Superior temporal gyrus (tissue), 1 donor: ENCODE data around the gene OGT.
"Not testable (repeated sequence)": the region's sequence is repeated elsewhere in the genome, so short reads cannot be mapped to it uniquely, and the experiment has no call there.

Experiments
- DNase-seq: peaks from one replicate; pipeline ENCODE4 v3.0.0-alpha.2; 2016; ENCODE audit errors: extremely low spot score

Gene OGT

DNA sequence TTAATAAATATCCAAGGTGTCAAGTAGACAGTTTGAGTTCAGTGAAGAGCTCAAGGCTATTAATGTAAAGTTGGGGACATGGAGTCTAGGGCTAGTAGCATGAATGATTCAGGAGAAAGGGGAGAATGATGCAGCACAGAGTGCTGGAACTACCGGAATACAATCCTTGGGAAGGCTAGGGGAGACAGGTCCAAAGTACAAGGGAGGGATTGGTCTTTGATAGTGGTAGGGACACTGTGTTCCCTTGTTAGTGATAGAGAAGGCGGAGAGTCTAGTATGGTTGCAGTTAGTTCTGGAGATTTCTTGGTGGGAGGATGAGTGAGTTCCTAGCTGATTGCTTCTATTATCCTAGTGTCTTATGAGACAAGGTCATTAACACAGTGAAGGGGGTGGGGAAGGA lies 54.0 kb downstream of the OGT start:
- DNase-seq = no peak

DNA sequence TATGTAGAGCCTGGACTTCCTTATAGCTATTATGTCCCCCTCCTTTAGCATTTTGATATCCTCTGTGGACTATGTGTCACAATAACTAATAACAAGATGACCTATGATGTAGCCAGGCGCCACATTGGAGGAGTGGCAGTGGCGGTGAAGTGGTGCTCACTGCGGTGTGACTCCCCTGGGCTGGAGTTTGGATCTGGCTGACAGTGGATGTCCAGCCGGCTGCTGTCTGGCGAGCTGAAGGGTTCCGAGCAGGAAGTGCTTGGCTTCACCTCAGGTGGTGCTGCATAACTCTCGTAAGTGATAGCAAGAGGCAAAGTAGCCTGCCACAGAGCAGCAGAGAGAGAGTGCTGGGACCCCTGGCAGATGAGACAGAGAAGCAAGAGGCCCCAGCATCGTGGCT lies 60.3 kb downstream of the OGT start:
- not testable (repeated sequence) for DNase-seq

DNA sequence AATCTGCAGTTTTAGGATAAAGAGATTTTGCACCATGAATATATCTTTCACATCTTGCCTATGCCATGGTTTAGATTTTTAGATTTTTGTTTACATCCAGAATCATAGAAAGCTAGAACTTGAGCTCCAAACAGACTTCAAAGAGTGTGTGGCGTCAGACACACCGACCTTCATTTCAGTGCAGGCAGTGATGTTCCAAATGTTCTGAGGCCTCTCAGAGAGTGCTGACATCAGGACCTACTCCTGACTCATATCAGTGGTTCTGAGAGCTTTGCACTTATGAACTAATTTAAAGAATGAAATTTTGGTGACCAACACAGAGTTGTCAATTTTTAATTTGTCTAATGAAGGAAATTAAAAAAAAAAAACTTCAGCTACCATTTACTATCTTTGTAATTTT lies 67.1 kb downstream of the OGT start:
- no peak for DNase-seq

DNA sequence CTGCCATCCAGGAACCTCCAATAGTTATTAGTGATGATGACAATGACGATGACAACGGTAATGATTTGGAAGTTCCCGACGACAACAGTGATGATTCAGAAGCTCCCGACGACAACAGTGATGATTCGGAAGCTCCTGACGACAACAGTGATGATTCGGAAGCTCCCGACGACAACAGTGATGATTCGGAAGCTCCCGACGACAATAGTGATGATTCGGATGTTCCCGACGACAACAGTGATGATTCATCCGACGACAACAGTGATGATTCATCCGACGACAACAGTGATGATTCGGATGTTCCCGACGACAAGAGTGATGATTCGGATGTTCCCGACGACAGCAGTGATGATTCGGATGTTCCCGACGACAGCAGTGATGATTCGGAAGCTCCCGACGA lies 70.7 kb downstream of the OGT start:
- DNase-seq = no peak

DNA sequence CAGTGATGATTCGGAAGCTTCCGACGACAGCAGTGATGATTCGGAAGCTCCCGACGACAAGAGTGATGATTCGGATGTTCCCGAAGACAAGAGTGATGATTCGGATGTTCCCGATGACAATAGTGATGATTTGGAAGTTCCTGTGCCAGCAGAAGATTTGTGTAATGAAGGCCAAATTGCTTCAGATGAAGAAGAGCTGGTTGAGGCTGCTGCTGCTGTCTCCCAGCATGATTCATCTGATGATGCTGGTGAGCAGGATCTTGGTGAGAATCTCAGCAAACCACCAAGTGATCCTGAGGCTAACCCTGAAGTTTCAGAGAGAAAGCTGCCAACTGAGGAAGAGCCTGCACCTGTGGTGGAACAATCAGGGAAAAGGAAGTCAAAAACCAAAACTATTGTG lies 71.2 kb downstream of the OGT start:
- DNase-seq = no peak

DNA sequence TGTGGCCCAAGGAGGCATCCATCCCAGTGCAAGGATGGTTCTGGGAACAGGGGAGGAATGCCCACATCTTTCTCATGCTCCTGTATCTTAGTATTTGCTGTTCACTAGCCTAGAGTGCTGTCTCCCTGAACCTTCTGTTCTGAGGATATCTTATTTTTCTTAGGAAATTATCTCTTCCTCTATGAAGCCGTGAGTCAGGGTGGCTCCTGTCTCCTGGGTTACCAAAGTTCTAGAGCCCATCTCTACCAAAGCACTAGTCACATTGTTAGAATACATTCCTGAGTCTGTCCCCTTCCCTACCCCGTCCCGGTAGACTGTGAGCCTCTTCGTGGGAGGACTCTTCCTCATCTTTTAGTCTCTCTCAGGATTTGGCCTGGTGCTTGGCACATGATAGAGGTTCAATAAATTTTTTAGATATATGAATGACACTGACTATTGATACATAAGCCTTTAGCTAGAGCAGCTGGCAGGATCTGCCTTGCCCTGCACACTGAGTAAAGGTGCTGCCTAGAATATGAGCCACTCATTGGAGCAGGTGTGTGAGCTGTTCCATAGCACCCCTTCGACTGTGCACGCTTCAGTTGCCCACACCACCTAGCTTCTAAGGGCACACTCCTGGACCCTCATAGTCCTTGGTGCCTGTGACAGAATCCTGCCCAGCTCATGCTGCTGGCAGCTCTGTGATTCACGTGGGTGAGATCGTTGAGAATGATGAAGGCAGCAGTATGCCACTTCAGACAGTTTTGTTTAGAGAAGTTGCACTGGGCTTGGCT lies 72.1 kb downstream of the OGT start:
- DNase-seq = no peak

DNA sequence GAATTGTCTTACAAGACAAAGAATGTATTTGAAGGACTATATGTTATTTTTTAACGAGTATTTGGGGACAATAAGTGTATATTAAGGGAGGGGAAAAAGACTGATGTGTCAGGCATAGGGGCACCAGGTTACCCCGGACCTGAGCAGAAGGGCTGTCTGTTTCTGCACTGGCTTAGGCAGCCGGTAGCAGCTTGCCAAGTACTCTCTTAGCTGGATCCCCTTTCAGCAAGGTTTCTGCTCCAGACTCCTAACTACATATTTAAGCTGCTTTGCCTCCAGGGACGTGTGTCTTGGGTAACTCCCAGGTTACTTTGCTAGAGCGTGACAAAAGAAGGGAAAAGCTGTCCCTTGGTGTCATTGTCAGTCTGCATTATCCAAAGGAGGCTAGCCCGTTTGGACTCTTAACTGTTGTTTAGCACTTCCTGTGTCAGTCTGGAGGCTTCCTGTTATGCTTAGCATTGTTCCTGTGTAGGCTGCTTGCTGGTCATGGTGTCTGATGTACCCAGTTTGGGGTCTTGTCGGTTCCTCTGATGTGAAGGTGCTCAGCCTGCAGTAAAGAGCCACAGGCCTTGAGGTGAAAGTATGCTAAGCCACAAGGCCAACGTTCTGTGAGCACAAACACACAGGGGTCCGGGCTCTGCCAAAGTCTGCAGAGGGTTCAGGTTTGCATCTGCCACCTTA lies 73.8 kb downstream of the OGT start:
- DNase-seq = no peak

DNA sequence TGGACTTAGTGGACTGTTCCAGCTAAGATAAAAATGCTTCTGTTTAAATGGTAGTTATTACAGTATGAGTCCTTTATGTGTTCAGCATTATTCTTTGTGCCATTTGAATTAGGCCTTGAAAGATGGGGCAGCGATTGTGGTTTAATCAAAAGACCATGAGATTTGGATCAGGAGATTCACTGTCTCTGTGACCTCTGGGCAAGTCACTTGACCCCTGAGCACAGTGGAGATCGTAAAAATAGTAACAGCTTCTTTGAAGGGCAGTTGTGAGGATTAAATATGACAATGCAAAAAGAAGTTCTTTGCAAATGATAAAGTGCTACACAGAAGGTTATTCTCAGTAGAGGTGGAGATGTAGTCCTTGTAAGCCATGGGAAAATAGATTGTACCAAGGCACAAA lies 74.6 kb downstream of the OGT start:
- no peak for DNase-seq

DNA sequence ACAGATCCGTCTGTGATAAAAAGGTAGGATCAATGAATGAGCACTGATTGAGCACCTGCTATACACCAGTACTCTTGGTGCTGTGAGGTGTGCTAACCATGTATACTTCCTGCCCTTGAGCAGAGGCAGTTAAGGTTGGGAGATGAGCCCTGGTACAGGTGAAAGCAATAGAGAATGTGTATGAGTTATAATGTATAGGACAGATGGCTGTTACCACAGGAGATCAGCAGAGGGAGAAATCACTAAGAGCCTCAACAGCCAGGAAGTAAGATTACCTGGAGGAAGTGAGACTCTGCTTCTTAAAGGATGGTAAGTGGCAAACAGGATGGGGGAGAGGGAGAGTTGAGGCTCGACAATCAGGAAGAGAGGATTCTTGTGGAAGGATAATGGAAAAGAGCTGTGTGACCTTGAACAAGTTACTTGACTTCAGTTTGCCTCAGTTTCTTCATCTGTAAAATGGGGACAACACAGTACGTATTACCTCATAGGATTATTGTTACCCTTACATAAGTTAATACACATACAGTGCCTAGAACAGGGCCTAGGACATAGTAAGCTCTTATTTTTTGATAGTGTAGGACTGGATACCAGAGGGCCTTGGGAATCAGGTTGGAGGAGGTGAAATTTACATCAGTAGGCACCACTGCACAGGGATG lies 76.3 kb downstream of the OGT start:
- no peak for DNase-seq

DNA sequence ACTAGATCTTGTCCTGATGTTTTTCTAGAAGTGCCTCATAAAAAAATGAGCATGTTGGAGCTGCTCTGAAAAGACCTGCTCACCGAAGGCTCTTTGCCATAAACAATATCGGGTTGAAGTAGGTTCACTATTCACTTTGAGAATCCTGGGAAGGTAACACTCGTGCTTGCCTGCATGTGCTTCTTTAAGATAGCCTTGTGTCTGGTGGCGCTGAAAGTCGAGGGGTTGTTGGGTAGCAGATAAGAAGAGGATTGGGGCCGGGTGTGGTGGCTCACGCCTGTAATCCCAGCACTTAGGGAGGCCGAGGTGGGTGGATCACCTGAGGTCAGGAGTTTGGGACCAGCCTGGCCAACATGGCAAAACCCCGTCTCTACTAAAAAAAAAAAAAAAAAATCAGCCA lies 78.8 kb downstream of the OGT start:
- not testable (repeated sequence) for DNase-seq

DNA sequence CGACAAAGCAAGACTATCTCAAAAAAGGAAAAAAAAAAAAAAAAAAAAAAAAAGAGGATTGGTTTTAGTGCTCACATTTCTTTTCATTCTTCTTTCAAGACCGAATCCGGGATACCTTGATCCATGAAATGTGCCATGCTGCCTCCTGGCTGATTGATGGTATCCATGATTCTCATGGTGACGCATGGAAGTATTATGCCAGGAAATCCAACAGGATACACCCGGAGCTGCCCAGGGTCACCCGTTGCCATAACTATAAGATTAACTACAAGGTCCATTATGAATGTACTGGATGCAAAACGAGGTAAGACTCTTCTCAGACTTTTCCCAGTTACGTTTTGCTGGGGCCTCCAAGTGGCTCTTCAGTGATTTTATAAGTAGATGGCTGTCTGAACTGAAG lies 79.4 kb downstream of the OGT start:
- DNase-seq = no peak

DNA sequence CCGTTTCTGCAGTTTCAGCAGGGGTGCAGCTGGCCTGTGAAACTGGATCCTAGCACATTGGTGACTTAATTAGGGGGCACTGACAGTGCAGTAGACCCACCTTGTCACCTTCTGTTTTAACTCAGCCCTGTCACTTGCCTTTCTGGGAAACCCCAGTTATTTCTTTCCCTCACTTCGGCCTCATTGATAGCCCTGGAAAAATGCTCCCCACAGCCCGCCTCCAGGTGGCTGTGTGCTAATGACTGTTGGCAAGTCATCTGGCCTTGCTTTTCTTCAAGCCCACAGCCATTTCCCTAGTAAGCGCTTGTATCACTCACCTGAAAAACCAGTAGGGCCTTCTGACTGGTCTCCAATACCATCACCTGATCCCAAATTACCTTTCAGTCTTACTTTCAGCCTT lies 82.2 kb downstream of the OGT start:
- no peak for DNase-seq

DNA sequence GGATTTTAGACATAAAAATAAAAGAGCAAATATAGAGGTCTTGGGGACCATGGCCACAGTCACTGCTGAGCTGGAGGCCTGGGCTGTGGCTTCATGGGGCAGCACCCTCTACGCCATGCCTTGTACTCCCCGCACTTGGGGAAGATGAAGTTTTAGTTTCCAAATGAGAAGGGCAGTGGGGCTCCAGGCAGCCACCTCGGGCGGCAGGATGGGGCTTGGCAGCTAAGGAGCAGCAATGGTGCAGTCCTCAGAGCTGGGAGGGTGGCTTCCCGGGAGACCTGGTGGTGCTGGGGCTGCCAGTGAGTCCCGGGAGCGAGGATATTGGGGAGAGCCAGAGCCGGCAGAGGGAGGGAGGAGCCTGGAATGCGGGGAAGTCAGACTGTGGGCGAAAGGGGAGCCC lies 83.0 kb downstream of the OGT start:
- no peak for DNase-seq

DNA sequence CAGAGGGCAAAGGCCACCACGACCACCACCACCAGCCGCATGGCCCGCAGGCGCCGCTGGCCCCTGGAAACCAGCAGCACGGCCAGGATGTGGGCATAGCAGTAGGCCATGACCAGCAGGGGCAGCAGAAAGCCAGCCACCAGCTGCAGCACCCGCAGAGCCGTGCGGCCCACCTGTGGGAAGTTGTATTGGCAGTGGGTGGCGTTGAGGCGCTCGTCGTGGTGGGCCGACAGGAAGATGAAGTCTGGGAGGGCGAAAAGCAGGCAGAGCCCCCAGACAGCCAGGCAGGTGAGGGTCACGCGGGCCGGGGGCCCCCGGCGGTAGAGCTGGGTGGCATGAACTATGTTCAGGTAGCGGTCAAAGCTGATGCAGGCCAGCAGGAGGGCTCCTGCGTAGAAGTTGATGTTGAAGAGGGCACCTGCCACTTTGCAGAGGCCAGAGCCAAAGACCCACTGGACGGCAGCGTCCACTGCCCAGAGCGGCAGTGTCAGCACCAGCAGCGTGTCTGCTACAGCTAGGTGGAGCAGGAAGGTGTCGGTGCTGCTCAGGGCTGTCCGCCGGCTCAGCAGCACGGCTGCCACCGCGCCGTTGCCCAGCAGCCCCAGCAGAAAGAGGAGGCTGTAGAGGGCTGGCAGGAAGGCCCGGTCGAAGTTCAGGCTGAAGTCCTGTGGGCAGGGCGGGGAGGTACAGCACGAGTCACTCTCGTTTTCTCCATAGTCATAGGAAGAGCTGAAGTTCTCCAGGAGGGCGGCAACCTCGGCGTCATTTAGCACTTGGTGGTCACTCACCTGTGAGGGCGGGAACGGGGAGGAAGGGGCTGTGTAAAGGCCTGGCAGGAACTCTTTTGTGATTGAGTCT lies 84.0 kb downstream of the OGT start:
- DNase-seq = no peak

DNA sequence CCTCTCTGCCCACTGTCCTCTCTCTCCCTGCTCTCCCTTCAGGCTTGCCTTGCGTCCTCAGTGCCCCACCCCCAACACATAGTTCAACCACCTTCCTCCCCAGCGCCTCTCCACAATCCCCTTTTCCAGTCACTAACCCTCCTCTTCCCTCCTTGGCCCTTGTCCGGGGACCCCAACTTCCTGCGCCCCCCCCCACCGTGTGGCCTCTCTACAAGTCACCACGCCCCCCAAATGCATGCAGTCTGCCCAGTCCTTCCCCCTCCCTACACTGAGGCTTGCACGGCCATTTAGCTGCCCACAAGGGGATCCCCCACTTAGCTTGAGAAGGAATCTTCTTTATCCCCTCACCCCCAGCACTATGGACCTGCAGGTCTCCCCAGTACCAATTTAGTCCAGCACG lies 84.8 kb downstream of the OGT start:
- DNase-seq = no peak

DNA sequence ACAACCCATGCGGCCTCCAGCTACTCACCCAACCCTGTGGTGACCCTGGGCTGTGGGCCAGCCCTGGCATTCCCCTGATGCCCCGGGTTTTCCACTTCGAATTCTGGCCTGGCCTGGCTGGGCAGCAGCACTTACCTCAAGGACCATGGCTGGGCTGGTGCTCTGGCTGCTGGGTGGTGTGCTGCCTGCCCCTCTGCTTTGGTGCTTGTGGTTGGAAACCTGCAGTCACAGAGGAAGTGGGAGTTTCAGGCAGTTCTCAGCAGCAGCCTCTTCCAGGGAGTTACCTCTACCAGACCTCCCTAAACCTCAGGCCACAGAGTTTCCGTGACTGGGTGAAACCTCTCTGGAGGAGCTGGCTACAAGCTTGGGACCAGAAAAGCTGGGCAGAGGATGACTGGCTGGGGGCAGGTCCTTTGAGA lies 85.4 kb downstream of the OGT start, which contains the start of gene CXCR3:
TSS of gene CXCR3 (minus strand) at position 209 of the 419 bp plus-strand sequence. CDS start at position 147, 62 bp downstream.
- no peak for DNase-seq

DNA sequence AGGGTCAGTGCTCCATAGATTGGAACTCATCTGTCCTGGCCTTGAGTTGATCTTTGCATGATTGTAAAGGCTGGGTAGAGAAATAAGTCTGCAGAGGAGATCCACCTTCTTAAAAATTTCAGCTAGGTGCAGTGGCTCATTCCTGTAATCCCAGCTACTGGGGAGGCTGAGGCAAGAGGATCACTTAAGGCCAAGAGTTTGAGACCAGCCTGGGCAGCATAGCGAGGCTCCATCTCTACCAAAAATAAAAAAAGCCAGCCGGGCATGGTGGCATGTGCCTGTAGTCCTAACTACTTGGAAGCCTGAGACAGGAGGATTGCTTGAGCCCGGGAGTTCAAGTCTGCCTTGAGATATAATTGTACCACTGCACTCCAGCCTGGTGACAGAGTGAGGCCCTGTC lies 85.9 kb downstream of the OGT start:
- DNase-seq = no peak

DNA sequence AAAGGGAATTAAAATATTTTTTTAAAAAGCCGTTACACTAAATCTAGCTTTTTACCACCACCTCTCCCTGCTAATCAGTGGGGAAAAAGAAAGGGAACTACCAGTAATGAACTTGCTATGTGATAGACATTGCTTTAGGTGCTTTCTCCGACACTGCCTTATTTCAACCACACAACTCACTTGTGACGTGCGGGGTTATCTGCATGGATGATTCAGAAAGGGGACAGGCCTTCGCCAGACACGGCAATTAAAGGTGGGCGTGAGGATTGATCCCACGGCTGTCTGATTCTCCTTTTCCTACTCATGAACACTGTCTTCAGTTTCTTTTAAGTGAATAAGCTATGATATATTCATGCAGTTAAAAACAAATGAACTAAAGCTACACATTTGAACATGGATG lies 86.3 kb downstream of the OGT start:
- DNase-seq = no peak

DNA sequence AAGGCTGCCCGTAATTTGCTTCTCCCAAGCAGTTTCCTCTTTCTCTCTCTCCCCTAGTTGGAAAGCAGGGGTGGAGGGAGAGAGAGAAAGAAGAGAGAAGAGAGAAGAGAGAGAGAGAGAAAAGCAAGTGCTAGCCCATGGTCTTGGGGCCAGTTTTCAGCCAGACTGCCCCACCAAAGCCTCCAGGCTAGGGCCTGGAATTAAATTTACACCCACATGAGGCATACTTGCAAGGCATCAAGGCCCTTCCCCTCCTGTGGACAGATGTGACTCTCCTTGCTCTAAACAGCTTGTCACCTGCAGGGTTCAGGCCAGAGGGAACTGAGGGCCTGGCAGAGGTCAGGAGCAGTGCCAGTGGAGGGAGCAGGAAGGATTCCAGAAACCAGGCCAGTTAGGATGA lies 87.1 kb downstream of the OGT start:
- no peak for DNase-seq

DNA sequence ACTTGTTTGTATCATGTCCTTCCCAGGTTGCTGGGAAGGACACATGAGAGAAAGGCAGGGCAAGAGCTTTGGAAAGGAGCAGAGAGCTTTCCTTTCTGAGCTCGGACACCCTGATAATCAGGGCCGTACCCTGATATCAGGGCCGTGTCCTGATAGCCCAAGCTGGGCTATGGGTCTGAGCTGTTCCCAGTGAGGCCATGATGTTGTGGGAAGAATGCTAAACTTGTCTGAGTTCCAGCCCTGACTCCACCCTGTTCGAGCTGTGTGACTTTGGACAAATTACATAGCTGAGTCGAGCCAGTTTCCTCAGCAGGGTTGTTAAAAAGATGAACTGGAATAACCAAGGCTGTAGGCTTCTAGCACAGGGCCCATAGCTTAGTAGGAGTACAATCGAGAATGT lies 88.7 kb downstream of the OGT start:
- DNase-seq = no peak

DNA sequence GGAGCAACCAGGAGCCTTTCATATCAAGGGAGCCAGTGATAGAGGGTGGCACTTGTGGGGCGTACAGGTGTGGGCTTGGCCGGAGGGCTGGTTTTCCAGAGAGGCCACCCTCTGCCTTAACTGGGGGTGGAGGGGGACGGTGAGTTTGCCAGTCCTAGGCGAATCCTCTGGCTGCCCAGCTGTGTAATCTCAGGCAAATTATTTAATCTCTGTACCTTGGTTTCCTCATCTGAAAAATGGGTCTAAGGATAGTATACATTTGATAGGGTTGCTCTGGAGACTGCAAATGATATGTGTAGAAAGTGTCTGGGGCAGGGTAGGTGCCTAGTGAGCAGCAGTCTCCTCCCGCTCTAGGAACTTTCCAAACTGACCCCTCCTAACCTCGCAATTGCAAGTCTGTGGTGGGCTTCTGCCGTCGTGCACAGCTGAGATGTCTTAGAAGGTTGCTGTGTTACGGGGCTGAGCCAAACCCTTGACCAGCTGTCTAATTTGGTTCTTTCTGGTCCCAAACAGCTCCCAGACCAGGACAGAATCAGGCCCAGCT lies 89.2 kb downstream of the OGT start:
- no peak for DNase-seq
